ENCODE measurements around the gene CSNK1G1. TPM values are rescaled to one million over a fixed set of nuclear protein-coding genes. Genes with fewer than 3 reads are reported as not detected.
"Not testable (repeated sequence)": the region's sequence is repeated elsewhere in the genome, so short reads cannot be mapped to it uniquely, and the experiment has no call there.

Gene CSNK1G1
- total and polyA plus RNA-seq, 7 donors, result 3.0 to 24.3 (median 7.8) TPM

- 40 to 60% methylated on average over 2 of the region's 2 CpGs for whole genome bisulfite sequencing, 2 donors
- no peaks in the 10 kb centered on the region for H3K4me1 ChIP-seq
- H3K36me3 ChIP-seq, result no peaks in the 10 kb centered on the region
- TF ChIP-seq CTCF (IDR thresholded peaks at IDR 0.05) (no peak), POLR2AphosphoS5 (IDR thresholded peaks at IDR 0.05) (no peak), EP300 (IDR thresholded peaks at IDR 0.05) (no peak), POLR2A (IDR thresholded peaks at IDR 0.05) (no peak)
- H3K4me3 ChIP-seq, result no peak overlapping the region
- H3K27ac ChIP-seq, result no peak overlapping the region
- no peaks in the 10 kb centered on the region for H3K27me3 ChIP-seq
- no peak for DNase-seq
- intact Hi-C loops (cut with DNase I), result no loop called here
- H3K9me3 ChIP-seq, result no peaks in the 10 kb centered on the region
Measured at GRCh38 chr15:64274341-64274950, 81.5 kb downstream of the CSNK1G1 start.

- H3K4me3 ChIP-seq, result no peak overlapping the region
- no peaks in the 10 kb centered on the region for H3K27me3 ChIP-seq
- no peaks in the 10 kb centered on the region for H3K9me3 ChIP-seq
- DNase-seq, result no peak
- H3K4me1 ChIP-seq, result no peaks in the 10 kb centered on the region
- WGBS, 2 donors, result 96 to 100% methylated on average over 1 of the region's 1 CpG
- no peaks in the 10 kb centered on the region for H3K36me3 ChIP-seq
- intact Hi-C loops (cut with DNase I), result no loop called here
- TF ChIP-seq EP300 (IDR thresholded peaks at IDR 0.05), result no peak
- TF ChIP-seq POLR2AphosphoS5 (IDR thresholded peaks at IDR 0.05), result no peak
- TF ChIP-seq POLR2A (IDR thresholded peaks at IDR 0.05), result no peak
- TF ChIP-seq CTCF (IDR thresholded peaks at IDR 0.05), result no peak
- H3K27ac ChIP-seq, result no peak overlapping the region
Measured at GRCh38 chr15:64267331-64267973, 88.5 kb downstream of the CSNK1G1 start.

GRCh38 chr15:64265188-64265587, 90.8 kb downstream of the CSNK1G1 start:
- H3K9me3 ChIP-seq; H3K36me3 ChIP-seq; DNase-seq; H3K27me3 ChIP-seq; H3K4me1 ChIP-seq; H3K4me3 ChIP-seq; intact Hi-C loops (cut with DNase I); H3K27ac ChIP-seq: not testable (repeated sequence)
- 86 to 91% methylated on average over 1 of the region's 1 CpG for WGBS, 2 donors

- no peak for TF ChIP-seq POLR2A (IDR thresholded peaks at IDR 0.05)
- no peak for TF ChIP-seq EP300 (IDR thresholded peaks at IDR 0.05)
- no peak for TF ChIP-seq CTCF (IDR thresholded peaks at IDR 0.05)
- TF ChIP-seq POLR2AphosphoS5 (IDR thresholded peaks at IDR 0.05), result no peak
- Histone ChIP-seq H3K36me3 (no peaks in the 10 kb centered on the region), H3K9me3 (no peaks in the 10 kb centered on the region), H3K27me3 (no peaks in the 10 kb centered on the region), H3K4me3 (no peak overlapping the region), H3K27ac (no peak overlapping the region), H3K4me1 (no peaks in the 10 kb centered on the region)
- no peak for DNase-seq
- WGBS, 2 donors, result 87 to 92% methylated on average over 4 of the region's 4 CpGs
- intact Hi-C loops (cut with DNase I), result no loop called here
Measured at GRCh38 chr15:64264502-64264901, 91.5 kb downstream of the CSNK1G1 start.

- no peak overlapping the region for H3K4me3 ChIP-seq
- H3K27ac ChIP-seq, result no peak overlapping the region
- H3K36me3 ChIP-seq, result no peaks in the 10 kb centered on the region
- WGBS, 2 donors, result 66 to 76% methylated on average over 2 of the region's 2 CpGs
- no peaks in the 10 kb centered on the region for H3K4me1 ChIP-seq
- DNase-seq, result no peak
- intact Hi-C loops (cut with DNase I), result no loop called here
- TF ChIP-seq POLR2A (IDR thresholded peaks at IDR 0.05) (no peak), CTCF (IDR thresholded peaks at IDR 0.05) (no peak)
- H3K27me3 ChIP-seq, result no peaks in the 10 kb centered on the region
- no peaks in the 10 kb centered on the region for H3K9me3 ChIP-seq
Measured at GRCh38 chr15:64263567-64263966, 92.4 kb downstream of the CSNK1G1 start.
